GM12875 (cell line): Measurements from ENCODE around the gene MYLK.

Experiments used
- H3K4me3 ChIP-seq: one replicate; pipeline ENCODE4 v1.5.1; 2011; ENCODE audit warnings: low read depth, low read length, control low read depth
- TF ChIP-seq, protein P1 (sequence below): IDR thresholded peaks from 2 replicates; pipeline ENCODE4 v1.5.1; 2011; ENCODE audit warnings: low read depth, mild to moderate bottlenecking, control low read depth, inconsistent platforms, low read length, moderate library complexity, borderline replicate concordance; ENCODE audit not compliant: insufficient read depth

Gene MYLK

DNA sequence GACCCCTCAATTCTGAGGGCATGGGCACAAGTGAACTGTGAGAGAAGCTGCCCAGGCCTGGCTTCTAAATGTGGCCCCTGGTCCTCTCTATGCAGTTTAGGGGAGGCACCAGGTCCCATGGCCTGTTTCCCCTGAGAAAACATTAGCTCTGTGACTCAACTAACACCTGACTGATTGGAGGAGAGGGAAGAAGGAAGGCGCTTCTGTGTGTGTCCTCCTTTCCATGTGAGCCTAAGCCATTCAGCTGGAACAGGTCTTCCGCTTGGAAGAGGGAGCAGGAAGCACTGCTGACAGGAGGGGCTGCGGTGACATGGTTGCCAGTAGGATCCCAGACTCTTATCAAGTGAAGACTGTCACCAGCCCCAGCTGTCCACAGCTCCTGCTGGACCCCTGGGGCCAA, 79.5 kb downstream of the MYLK start:
- TF ChIP-seq, protein P1, sequence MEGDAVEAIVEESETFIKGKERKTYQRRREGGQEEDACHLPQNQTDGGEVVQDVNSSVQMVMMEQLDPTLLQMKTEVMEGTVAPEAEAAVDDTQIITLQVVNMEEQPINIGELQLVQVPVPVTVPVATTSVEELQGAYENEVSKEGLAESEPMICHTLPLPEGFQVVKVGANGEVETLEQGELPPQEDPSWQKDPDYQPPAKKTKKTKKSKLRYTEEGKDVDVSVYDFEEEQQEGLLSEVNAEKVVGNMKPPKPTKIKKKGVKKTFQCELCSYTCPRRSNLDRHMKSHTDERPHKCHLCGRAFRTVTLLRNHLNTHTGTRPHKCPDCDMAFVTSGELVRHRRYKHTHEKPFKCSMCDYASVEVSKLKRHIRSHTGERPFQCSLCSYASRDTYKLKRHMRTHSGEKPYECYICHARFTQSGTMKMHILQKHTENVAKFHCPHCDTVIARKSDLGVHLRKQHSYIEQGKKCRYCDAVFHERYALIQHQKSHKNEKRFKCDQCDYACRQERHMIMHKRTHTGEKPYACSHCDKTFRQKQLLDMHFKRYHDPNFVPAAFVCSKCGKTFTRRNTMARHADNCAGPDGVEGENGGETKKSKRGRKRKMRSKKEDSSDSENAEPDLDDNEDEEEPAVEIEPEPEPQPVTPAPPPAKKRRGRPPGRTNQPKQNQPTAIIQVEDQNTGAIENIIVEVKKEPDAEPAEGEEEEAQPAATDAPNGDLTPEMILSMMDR, result no peak
- no peak overlapping the region for H3K4me3 ChIP-seq

DNA sequence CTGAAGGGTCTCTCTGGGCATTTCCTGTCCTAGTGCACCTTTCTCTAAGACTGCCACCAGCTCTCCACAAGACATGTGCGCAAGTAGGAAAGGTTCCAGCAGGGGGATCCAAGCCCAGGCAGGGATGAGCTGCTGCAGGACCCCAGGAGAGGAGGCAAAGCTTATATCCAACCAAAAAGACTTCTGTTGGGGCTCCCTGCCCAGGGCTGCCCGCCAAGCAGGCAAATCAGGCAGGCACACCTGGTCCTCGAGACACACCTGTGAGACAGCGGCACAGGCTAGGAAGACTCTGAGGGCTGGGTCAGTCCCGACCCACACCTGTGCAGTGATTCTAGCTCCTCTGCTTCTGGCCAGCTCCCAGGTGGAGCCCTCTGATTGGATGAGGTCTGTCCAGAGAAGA, 80.6 kb downstream of the MYLK start:
- TF ChIP-seq, protein P1, result no peak
- no peak overlapping the region for H3K4me3 ChIP-seq

DNA sequence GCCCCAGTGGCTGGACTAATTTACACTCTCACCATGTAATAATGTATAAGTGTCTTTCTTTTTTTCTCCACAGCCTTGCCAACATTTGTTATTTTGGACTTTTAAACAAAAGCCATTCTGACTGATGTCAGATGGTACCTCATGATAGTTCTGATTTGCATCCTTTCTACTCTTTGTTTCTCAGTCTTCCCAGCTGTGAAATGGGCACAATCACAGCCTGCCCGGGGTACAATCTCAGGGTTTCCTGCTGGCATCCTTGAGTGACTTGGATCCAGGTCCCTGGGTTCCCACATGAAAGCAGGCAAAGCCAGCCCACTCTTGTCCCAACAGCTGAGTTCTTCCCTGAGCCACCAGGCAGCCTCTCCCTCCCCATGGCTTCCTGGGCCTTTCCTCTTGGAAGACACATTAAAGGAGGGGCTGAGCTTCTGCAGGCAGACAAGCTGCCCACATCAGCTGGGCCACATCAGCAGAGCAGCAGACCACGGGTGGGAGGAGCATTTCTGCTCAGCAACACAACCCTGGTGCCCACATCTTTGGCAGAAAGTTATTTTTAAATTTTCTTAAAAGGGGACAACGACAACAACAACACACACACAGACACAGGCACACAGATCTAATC, 82.0 kb downstream of the MYLK start:
- H3K4me3 ChIP-seq, result no peak overlapping the region
- TF ChIP-seq, protein P1, result no peak

DNA sequence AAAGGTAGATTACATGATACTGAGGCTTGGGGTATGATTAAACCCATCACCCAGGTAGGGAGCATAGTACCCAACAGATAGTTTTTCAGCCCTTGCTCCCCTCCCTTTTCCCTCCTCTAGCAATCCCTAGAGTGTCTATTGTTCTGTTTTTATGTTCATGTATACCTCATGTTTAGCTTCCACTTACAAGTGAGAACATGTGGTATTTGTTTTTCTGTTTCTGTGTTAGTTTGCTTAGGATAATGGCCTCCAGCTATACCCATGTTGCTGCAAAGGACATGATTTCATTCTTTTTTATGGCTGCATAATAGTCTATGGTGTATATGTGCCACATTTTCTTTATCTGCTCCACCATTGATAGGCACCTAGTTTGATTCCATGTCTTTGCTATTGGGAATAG, 82.7 kb downstream of the MYLK start:
- TF ChIP-seq, protein P1, result no peak
- no peak overlapping the region for H3K4me3 ChIP-seq

DNA sequence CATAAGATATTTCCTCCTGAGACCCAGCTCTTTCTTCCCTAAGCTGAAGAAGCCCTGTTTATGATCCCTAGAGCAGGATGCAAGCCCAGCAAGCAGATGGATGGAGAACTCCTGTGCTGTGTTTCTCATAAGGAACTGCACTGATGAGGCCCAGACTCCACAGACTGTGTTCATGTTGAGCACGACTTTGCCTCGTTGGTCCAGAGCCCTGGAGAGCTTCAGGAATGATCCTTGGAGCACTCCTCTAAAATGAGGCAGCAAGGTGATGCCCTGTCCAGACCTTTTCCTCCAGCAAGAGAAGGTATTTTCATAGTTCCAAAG, 83.8 kb downstream of the MYLK start:
- TF ChIP-seq, protein P1, result no peak
- no peak overlapping the region for H3K4me3 ChIP-seq

DNA sequence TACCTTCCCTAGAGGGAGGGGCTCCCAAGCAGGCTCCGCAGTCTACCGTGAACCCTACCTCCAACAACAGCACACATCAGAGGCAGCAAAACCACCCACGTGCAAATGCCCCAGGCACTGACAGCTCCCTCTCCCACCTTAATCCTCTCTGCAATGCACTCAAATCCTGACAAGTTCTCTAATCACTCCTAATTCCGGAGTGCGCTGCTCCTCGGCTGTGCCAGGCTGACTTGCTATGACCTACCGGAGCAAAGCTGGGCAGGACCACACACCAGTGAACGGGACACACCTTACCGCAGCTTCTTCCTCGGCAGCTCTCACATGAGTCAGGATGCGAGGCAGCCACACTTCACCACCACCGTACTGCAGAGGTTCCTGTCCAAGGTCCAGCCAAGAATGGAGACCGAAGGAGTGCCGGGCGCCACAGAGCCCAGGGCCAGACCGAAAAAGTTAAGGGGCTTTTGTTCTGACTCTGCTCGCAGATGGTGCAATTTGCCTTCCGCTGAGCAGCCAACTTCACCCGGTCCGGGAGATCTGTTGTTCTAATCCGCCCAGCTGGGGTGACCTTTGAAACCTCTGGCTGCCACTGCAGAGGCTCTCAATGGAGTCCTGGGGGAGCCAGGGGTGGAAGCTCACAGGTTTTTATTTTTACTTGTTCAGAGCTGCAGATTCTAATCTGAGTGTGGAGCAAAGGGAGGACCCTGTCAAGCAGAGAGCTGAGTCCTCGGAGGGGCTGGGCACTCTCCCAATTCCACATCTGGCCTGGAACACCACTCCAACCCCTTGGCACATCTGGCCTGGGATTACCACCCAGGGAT, 84.4 kb downstream of the MYLK start:
- TF ChIP-seq, protein P1, result no peak
- H3K4me3 ChIP-seq, result no peak overlapping the region

DNA sequence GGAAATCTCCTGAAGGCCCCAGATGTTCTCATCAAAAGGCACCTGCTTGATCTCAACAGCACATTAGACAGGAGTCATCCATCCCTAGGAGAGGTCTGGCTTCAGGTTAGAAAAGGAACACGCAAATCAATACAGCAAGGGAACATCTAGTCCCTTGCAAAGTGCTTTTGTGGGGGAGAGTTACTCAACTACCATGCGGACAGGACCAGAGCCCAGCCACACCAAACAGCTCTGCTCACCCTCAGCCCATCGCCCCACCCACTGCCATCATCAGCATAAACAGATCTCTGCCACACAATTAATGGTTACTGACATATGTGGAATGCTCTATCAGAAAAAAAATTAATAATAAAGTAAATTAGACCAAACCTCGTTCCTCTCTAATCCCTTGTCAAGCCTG, 85.6 kb downstream of the MYLK start:
- TF ChIP-seq, protein P1, result no peak

More for the DNA sequence above, 85.6 kb downstream of the MYLK start:
- no peak overlapping the region for H3K4me3 ChIP-seq
